ENCODE measurements around the gene RGS19. TPM values are rescaled to one million over a fixed set of nuclear protein-coding genes. Genes with fewer than 3 reads are reported as not detected.
A peak's percentile ranks its signal among the peaks of the same experiment; 100 is the strongest.

Gene RGS19
- total and polyA plus RNA-seq, 4 donors = 4.9 to 12.9 (median 6.3) TPM

- H3K9ac ChIP-seq (ENCODE audit: low read depth in 1 of 2, low read length in 2 of 2) = no peak overlapping the region
- H3K27me3 ChIP-seq (ENCODE audit: control insufficient read depth in 4 of 4, insufficient read depth in 4 of 4, low read length in 3 of 4) = peaks cover 0 to 3% (median 2%) of the 10 kb centered on the region in 4 donors
- peak overlapping the region in 1 of 3 donors; percentile 61 for H3K4me3 ChIP-seq (ENCODE audit: low read depth in 1 of 3, low read length in 3 of 3)
- DNase-seq (ENCODE audit: low spot score) = no peak
- H3K4me1 ChIP-seq (ENCODE audit: control insufficient read depth in 4 of 4, insufficient read depth in 4 of 4, low read length in 3 of 4) = peaks cover 7 to 26% (median 11%) of the 10 kb centered on the region in 4 donors
- no peak overlapping the region for H3K27ac ChIP-seq (ENCODE audit: low read depth in 1 of 2, low read length in 2 of 2)
- WGBS = 21% methylated on average over 17 of the region's 17 CpGs
- peaks cover 0 to 7% (median 1%) of the 10 kb centered on the region in 4 donors for H3K36me3 ChIP-seq (ENCODE audit: control insufficient read depth in 4 of 4, insufficient read depth in 3 of 4, low read depth in 1 of 4, low read length in 3 of 4)
- no peak for TF ChIP-seq FOXA2 (IDR thresholded peaks at IDR 0.05)
- no peak for TF ChIP-seq RXRA (IDR thresholded peaks at IDR 0.05)
- TF ChIP-seq FOXA1 (IDR thresholded peaks at IDR 0.05) = no peak
- TF ChIP-seq JUND (IDR thresholded peaks at IDR 0.05) = no peak
- no peak for TF ChIP-seq RAD21 (IDR thresholded peaks at IDR 0.05)
- TF ChIP-seq HNF4G (IDR thresholded peaks at IDR 0.05) = no peak
- peak; percentile 27 for TF ChIP-seq NR2F2 (IDR thresholded peaks at IDR 0.05)
- no peaks in the 10 kb centered on the region for H3K9me3 ChIP-seq (ENCODE audit: control insufficient read depth in 4 of 4, low read length in 3 of 4)
Measured at GRCh38 chr20:64039293-64040160, 39.8 kb downstream of the RGS19 start.

GRCh38 chr20:64038565-64039292, 40.6 kb downstream of the RGS19 start:
- H3K4me1 ChIP-seq (ENCODE audit: control insufficient read depth in 4 of 4, insufficient read depth in 4 of 4, low read length in 3 of 4) = peaks cover 7 to 26% (median 11%) of the 10 kb centered on the region in 4 donors
- WGBS = under 1% methylated on average over 91 of the region's 91 CpGs
- peaks cover 0 to 3% (median 2%) of the 10 kb centered on the region in 4 donors for H3K27me3 ChIP-seq (ENCODE audit: control insufficient read depth in 4 of 4, insufficient read depth in 4 of 4, low read length in 3 of 4)
- no peaks in the 10 kb centered on the region for H3K9me3 ChIP-seq (ENCODE audit: control insufficient read depth in 4 of 4, low read length in 3 of 4)
- no peak overlapping the region for H3K9ac ChIP-seq (ENCODE audit: low read depth in 1 of 2, low read length in 2 of 2)
- peak overlapping the region; percentile 36 to 66 for H3K27ac ChIP-seq (ENCODE audit: low read depth in 1 of 2, low read length in 2 of 2)
- H3K36me3 ChIP-seq (ENCODE audit: control insufficient read depth in 4 of 4, insufficient read depth in 3 of 4, low read depth in 1 of 4, low read length in 3 of 4) = peaks cover 0 to 11% (median 5%) of the 10 kb centered on the region in 4 donors
- H3K4me3 ChIP-seq (ENCODE audit: low read depth in 1 of 3, low read length in 3 of 3) = peak overlapping the region in 2 of 3 donors; percentile 58 to 61
- DNase-seq (ENCODE audit: low spot score) = peak; percentile 72
- TF ChIP-seq JUND (IDR thresholded peaks at IDR 0.05) = no peak
- TF ChIP-seq RAD21 (IDR thresholded peaks at IDR 0.05) = peak; percentile 61 to 66
- TF ChIP-seq CTCF (IDR thresholded peaks at IDR 0.05; ENCODE audit: low read depth, low read length, missing input control) = peak; percentile 67

GRCh38 chr20:64038224-64038564, 41.1 kb downstream of the RGS19 start:
- H3K9me3 ChIP-seq (ENCODE audit: control insufficient read depth in 4 of 4, low read length in 3 of 4) = no peaks in the 10 kb centered on the region
- H3K9ac ChIP-seq (ENCODE audit: low read depth in 1 of 2, low read length in 2 of 2) = no peak overlapping the region
- H3K36me3 ChIP-seq (ENCODE audit: control insufficient read depth in 4 of 4, insufficient read depth in 3 of 4, low read depth in 1 of 4, low read length in 3 of 4) = peaks cover 0 to 11% (median 5%) of the 10 kb centered on the region in 4 donors
- H3K4me3 ChIP-seq (ENCODE audit: low read depth in 1 of 3, low read length in 3 of 3) = peak overlapping the region in 2 of 3 donors; percentile 58 to 61
- H3K4me1 ChIP-seq (ENCODE audit: control insufficient read depth in 4 of 4, insufficient read depth in 4 of 4, low read length in 3 of 4) = peaks cover 7 to 26% (median 11%) of the 10 kb centered on the region in 4 donors
- no peak for DNase-seq (ENCODE audit: low spot score)
- WGBS = 2% methylated on average over 30 of the region's 30 CpGs
- peaks cover 0 to 3% (median 2%) of the 10 kb centered on the region in 4 donors for H3K27me3 ChIP-seq (ENCODE audit: control insufficient read depth in 4 of 4, insufficient read depth in 4 of 4, low read length in 3 of 4)
- peak overlapping the region in 1 of 2 donors; percentile 66 for H3K27ac ChIP-seq (ENCODE audit: low read depth in 1 of 2, low read length in 2 of 2)
- no peak for TF ChIP-seq CTCF (IDR thresholded peaks at IDR 0.05; ENCODE audit: low read depth, low read length, missing input control)
- TF ChIP-seq, protein P1, sequence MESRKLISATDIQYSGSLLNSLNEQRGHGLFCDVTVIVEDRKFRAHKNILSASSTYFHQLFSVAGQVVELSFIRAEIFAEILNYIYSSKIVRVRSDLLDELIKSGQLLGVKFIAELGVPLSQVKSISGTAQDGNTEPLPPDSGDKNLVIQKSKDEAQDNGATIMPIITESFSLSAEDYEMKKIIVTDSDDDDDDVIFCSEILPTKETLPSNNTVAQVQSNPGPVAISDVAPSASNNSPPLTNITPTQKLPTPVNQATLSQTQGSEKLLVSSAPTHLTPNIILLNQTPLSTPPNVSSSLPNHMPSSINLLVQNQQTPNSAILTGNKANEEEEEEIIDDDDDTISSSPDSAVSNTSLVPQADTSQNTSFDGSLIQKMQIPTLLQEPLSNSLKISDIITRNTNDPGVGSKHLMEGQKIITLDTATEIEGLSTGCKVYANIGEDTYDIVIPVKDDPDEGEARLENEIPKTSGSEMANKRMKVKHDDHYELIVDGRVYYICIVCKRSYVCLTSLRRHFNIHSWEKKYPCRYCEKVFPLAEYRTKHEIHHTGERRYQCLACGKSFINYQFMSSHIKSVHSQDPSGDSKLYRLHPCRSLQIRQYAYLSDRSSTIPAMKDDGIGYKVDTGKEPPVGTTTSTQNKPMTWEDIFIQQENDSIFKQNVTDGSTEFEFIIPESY (IDR thresholded peaks at IDR 0.05) = no peak
- no peak for TF ChIP-seq RXRA (IDR thresholded peaks at IDR 0.05)
- no peak for TF ChIP-seq REST (IDR thresholded peaks at IDR 0.05)
- TF ChIP-seq HNF4G (IDR thresholded peaks at IDR 0.05) = no peak
- TF ChIP-seq SP1 (IDR thresholded peaks at IDR 0.05) = no peak
- TF ChIP-seq RAD21 (IDR thresholded peaks at IDR 0.05) = no peak
- no peak for TF ChIP-seq HNF4A (conservative IDR thresholded peaks at IDR 0.05)
- no peak for TF ChIP-seq NR2F2 (IDR thresholded peaks at IDR 0.05)
- no peak for TF ChIP-seq TAF1 (conservative IDR thresholded peaks at IDR 0.05)
- no peak for TF ChIP-seq EGR1 (IDR thresholded peaks at IDR 0.05; ENCODE audit: low read depth in 2 of 2)
- TF ChIP-seq FOXA2 (IDR thresholded peaks at IDR 0.05) = no peak
- no peak for TF ChIP-seq FOXA1 (IDR thresholded peaks at IDR 0.05)

Measured in liver (tissue), 9 donors.